ENCODE results near the gene GRM7.

DNA sequence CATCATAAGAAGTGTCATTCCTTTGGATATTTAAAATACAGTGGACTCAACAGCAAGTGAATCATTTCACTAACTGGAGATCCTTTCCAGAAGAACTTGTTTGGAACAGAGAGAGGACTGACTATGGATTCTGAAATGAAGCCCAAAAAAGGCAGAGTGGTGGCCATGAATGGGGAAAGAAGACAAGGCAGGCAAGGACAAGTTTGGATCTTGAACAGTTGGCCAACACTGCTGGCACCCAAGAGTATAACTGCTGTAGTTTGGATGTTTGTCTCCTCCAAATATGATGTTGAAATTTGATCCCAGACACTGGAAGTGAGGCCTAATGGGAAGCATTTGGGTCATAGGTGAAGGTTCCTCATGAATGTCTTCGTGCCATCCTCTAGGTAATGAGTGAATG is 686.9 kb downstream of the GRM7 start:
- TF ChIP-seq, protein P1, sequence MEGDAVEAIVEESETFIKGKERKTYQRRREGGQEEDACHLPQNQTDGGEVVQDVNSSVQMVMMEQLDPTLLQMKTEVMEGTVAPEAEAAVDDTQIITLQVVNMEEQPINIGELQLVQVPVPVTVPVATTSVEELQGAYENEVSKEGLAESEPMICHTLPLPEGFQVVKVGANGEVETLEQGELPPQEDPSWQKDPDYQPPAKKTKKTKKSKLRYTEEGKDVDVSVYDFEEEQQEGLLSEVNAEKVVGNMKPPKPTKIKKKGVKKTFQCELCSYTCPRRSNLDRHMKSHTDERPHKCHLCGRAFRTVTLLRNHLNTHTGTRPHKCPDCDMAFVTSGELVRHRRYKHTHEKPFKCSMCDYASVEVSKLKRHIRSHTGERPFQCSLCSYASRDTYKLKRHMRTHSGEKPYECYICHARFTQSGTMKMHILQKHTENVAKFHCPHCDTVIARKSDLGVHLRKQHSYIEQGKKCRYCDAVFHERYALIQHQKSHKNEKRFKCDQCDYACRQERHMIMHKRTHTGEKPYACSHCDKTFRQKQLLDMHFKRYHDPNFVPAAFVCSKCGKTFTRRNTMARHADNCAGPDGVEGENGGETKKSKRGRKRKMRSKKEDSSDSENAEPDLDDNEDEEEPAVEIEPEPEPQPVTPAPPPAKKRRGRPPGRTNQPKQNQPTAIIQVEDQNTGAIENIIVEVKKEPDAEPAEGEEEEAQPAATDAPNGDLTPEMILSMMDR (conservative IDR thresholded peaks at IDR 0.05 in 1 of 2, IDR thresholded peaks at IDR 0.05 in 1 of 2; ENCODE audit: low read depth in 1 of 2, low read length in 2 of 2) = no peak
- TF ChIP-seq EZH2 (IDR thresholded peaks at IDR 0.05; ENCODE audit: low read length, missing control alignments) = no peak
